HK-2 (cell line): ENCODE data around the gene SLC43A2.

Experiments used
- DNase-seq: peaks from one replicate; pipeline ENCODE4 v3.0.0-alpha.2; 2018; ENCODE audit not compliant: unreplicated experiment

SLC43A2 gene

DNA sequence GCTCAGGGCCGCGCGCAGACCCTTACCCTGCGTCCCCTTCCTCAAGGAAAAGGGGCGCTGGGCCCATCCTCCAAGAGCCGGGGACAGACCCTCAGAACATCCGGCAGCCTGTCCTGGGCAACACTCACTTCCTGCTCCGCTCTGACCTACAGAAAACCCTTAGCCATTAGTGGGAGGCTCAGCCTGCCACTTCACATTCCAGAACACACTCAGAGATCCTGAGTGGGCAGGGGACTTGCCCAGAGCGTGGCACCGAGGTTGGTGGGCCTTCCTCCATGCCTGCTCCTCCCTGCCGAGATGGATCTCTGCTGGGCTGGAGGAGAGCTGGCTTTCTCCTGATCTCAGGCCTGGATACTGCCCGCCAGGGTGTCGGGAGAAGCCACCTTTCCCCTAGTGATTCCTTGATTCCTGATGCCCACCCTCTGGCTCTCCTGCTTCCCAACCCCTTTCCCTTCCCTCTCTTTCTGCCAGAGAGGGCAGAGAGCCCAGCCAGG lies 15.4 kb upstream of the SLC43A2 start:
- peak; percentile 75 for DNase-seq

DNA sequence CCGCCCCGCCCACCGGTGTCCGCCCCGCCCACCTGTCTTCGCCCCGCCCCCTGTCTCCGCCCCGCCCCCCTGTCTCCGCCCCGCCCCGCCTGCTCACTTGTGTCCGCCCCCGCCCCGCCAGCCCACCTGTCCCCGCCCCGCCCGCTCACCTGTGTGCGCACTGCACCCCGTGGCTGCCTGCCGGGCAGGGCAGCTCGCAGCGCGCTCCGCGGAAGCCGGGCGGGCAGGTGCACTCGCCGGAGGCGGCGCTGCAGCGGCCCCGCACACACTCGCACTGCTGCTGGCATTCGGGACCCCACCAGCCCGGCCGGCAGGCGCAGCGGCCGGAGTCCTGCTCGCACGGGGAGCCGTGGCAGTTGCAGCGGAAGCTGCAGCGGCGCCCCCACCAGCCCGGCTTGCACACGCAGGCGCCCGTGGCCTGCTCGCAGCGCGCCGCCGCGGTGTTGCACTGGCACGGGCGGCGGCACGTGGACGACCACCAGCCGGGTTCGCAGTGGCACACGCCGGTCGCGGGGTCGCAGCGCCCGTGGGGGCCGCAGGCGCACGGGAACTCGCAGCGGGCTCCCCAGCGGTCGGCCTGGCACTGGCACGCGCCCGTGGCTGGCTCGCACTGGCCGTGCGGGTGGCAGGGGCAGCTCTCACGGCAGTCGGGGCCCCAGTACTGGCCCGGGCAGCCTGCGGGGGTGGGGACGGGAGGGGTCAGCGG lies 14.8 kb upstream of the SLC43A2 start:
- peak; percentile 38 for DNase-seq

GRCh38 chr17:1641065-1641403 lies 12.4 kb upstream of the SLC43A2 start:
- DNase-seq: no peak

- no peak for DNase-seq
Observed at GRCh38 chr17:1640329-1641064, 11.9 kb upstream of the SLC43A2 start.

DNA sequence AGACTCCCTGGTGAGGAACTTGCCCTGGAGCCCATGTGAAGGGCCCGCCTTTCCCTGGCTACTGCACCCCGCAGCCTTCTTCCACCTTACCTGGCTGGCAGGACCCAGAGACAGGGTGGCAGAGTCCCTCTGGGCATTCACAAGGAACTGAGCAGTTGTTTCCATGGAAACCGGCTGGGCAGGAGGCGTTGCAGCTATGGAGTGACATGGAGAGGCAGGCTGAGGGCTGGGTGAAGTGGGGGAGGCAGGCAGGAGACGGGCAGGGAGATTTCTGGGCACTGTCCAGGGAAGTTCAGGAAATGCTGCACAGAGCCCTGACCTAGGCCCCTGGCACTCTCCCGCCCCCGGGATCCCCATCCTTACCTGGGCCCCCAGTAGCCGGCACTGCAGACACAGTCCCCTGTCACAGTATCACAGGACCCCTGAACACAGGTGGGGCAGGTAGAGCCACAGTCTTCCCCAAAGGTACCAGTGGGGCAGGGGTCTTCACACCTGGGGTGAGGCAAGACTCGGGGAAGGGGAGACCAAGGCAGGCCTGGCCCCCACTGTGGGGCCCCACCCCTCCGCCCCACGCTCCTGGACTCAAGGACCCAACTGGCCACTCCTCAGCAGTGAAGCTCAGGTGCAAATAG lies 11.0 kb upstream of the SLC43A2 start:
- DNase-seq: no peak

DNA sequence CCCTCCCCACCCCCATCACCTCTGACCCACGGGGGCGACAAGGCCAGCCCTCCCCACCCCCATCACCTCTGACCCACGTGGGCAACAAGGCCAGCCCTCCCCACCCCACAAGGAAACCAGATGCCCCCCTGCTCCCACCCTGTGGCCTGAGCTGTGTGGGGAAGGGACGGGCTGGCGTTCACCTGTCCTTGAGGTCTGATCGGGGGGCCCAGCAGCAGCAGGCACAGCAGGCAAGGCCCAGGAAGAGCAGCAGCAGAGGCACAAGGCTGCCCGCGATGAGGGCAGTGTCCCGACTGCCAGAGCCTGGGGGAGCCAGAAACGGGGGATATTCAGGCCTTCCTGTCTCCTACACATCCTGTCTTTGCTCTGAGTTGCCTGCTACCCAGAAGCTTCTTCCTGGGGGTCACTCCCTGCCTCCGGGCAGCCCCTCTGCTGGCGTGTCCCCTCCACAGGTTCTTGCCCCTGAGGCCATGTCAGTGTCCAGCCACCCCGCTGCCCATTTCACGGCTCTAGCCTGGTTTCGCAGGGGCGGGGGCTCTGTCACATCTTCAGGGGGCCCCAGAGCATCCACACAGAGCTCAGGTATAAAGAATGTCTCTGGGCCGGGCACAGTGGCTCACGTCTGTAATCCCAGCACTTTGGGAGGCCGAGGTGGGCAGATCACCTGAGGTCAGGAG lies 10.1 kb upstream of the SLC43A2 start:
- DNase-seq: no peak

- no peak for DNase-seq
Observed at GRCh38 chr17:1638171-1638590, 9.5 kb upstream of the SLC43A2 start.

DNA sequence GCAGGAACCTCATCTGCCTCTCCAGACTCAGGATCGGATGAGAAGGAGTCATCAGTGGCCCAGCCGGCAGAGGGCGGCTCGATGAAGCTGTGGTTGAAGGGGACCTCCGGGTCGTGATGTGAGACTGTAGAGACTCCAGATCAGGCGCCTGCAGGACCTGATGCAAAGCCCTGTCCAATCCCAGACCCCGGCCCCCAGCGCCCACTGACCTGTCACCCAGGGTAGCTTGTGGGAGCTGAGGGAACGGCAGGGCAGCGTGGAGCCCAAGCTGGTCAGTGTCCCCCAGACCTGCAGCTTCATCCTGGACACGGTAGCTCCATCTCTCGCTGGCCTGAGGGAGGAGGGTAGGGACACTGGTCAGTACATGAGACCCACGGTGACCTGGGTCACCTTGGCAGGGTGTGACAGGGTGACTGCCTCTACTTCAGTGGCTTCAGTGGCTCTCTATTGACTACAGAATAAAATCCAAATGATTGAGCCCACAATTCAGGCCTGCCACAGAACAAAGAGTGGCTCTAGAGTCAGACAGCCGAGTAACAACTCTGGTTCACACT lies 8.2 kb upstream of the SLC43A2 start:
- DNase-seq: no peak

GRCh38 chr17:1635675-1636465 lies 7.2 kb upstream of the SLC43A2 start:
- no peak for DNase-seq

DNA sequence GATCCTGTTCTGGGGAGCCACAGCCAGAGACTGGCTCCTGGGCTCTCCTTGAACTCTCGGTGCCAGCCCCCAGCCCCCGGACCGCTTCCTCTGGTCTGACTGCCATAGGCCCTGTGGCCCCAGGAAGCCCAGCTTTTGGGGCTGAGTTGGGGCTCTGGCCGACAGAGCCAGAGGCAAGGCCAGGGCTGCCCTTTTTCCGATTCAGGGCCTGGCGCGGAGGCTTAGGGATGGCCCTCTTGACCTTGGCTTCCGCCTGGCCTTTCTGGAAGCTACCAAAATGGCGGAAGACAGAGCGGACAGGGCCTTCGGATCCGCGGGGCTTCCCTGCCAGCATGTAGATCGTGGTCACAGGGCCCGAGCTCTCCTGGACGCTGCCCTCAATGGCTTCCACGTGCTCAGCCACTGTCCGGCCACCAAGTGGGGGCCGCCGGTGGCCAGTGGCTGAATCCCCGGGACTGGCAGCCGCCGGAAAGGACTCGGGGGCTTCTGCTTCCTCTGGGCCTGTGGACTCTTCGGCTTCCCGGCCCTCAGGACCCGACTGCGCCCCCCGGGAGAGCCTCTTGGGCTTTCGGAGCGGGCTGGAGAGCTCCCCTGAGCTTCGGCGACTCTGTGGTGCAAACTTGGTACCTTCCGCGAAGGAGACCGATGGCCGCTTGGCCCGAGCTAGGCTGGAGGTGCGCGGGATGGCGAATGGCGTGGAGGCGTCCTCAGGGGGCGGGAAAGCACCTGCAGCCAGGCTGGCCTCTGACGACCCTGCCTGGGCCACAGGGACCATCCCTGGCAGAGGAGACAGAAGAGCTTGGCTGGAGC lies 6.4 kb upstream of the SLC43A2 start:
- DNase-seq: no peak

DNA sequence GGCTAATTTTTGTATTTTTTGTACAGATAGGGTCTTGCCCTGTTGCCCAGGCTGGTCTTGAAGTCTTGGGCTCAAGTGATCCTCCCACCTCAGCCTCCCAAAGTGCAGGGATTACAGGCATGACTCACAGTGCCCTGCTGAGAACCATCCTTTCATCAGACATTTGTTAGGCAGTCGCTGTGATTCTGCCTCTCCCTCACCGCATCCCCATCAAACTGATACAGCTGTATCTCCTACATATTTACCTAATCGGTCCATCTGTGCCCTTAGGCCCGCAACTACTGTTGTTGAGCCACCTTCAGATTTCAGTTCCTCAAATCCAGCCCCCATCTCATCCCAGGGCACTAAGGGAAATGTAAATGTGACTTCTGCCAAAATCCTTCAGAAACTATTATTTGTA lies 2.0 kb upstream of the SLC43A2 start:
- no peak for DNase-seq

- peak; percentile 74 for DNase-seq
Observed at GRCh38 chr17:1629504-1630310, 1.1 kb upstream of the SLC43A2 start.

- peak; percentile 96 for DNase-seq
Observed at GRCh38 chr17:1628856-1629503, 346 bp upstream of the SLC43A2 start.

- DNase-seq: no peak
Observed at GRCh38 chr17:1627182-1627981, 1.3 kb downstream of the SLC43A2 start.

GRCh38 chr17:1626333-1626732 lies 2.3 kb downstream of the SLC43A2 start:
- DNase-seq: no peak

- DNase-seq: no peak
Observed at GRCh38 chr17:1625581-1625980, 3.1 kb downstream of the SLC43A2 start.

DNA sequence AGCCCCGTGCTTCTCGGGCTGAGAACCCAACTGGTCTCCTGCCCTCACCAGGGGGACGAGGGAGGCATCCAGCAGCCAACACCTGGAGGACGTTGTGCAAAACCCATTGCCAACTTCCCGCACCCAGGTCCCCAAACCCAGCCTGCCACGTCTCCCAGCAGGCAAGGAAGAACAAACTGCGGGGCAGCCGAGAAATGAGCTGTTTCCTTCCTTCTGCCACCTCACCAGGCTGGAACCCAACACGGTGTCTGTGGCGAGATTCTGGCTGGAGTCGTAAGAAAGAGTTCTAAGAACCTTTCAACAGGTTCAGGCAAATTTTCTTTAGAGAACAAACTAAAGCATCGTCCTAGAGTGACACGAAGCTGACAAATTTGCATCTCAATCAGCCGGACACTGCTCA lies 3.6 kb downstream of the SLC43A2 start:
- no peak for DNase-seq

DNA sequence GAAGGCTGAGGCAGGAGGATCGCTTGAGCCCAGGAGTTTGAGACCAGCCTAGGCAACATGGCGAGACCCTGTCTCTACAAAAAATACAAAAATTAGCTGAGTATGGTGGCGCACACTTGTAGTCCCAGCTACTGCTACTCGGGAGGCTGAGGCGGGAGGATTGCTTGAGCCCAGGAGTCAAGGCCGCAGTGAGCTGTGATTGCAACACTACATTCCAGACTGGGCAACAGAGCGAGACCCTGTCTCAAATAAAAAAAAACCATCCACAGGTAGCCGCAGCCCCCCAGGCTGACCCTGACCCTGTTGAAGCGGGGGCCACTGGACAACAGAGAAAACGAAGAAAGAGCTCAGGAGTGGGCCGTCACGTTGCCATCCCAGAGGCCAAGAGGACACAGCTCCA lies 4.0 kb downstream of the SLC43A2 start:
- no peak for DNase-seq
